NCI-H1694 treated with DMSO at 0.1 percent for 48 hours (cell line): ENCODE measurements around the gene DRAXIN.

ENCODE experiments used
- DNase-seq: peaks from one replicate; lab custom pipeline; 2025; lab: John Stamatoyannopoulos, UW

Gene DRAXIN

GRCh38 chr1:11738096-11738495 lies 46.6 kb downstream of the DRAXIN start:
- DNase-seq = no peak

GRCh38 chr1:11738783-11739182 lies 47.3 kb downstream of the DRAXIN start:
- DNase-seq = no peak

GRCh38 chr1:11740258-11741192 lies 49.0 kb downstream of the DRAXIN start:
- no peak for DNase-seq

- DNase-seq = no peak
Measured at GRCh38 chr1:11741482-11741881, 50.0 kb downstream of the DRAXIN start.

- DNase-seq = no peak
Measured at GRCh38 chr1:11741919-11742558, 50.5 kb downstream of the DRAXIN start.

- no peak for DNase-seq
Measured at GRCh38 chr1:11744287-11744686, 52.8 kb downstream of the DRAXIN start.

- no peak for DNase-seq
Measured at GRCh38 chr1:11746092-11746491, 54.6 kb downstream of the DRAXIN start.

- peak; percentile 37 for DNase-seq
Measured at GRCh38 chr1:11746795-11747487, 55.4 kb downstream of the DRAXIN start.

- no peak for DNase-seq
Measured at GRCh38 chr1:11748294-11749202, 57.0 kb downstream of the DRAXIN start.

GRCh38 chr1:11749203-11749689 lies 57.7 kb downstream of the DRAXIN start:
- DNase-seq = no peak

GRCh38 chr1:11749996-11750395 lies 58.5 kb downstream of the DRAXIN start:
- no peak for DNase-seq

GRCh38 chr1:11751087-11751486 lies 59.6 kb downstream of the DRAXIN start:
- DNase-seq = no peak

- DNase-seq = no peak
Measured at GRCh38 chr1:11752359-11753088, 61.0 kb downstream of the DRAXIN start.

GRCh38 chr1:11753555-11754208 lies 62.2 kb downstream of the DRAXIN start:
- no peak for DNase-seq

- DNase-seq = no peak
Measured at GRCh38 chr1:11757047-11757446, 65.5 kb downstream of the DRAXIN start.

GRCh38 chr1:11759791-11760190 lies 68.3 kb downstream of the DRAXIN start:
- no peak for DNase-seq

- DNase-seq = no peak
Measured at GRCh38 chr1:11761285-11761684, 69.8 kb downstream of the DRAXIN start.

- DNase-seq = no peak
Measured at GRCh38 chr1:11761988-11762406, 70.5 kb downstream of the DRAXIN start, which contains the start of gene C1orf167. Gene C1orf167, plus strand, starts transcription at chr1:11762193. Its CDS starts 2,208 bp downstream, at chr1:11764401.

- DNase-seq = no peak
Measured at GRCh38 chr1:11764115-11764514, 72.6 kb downstream of the DRAXIN start.

GRCh38 chr1:11764519-11764918 lies 73.0 kb downstream of the DRAXIN start:
- DNase-seq = no peak
